Esophagus muscularis mucosa (tissue), 4 donors: Measurements from ENCODE around the gene STX11. TPM values are rescaled to one million over a fixed set of nuclear protein-coding genes. Genes with fewer than 3 reads are reported as not detected.

Experiments
- DNase-seq: peaks from one replicate; pipeline ENCODE4 v3.0.0-alpha.2; 2017; ENCODE audit errors: extremely low spot score
- H3K27ac ChIP-seq, 4 donors: fragments of 200-600 bp; sonication (generic); replicated peaks in 1 of 4; 1 replicate in 3 of 4; 2 replicates in 1 of 4; pipeline ENCODE4 v1.5.1; 2016 to 2019; ENCODE audit warnings: mild to moderate bottlenecking in 1 of 4
- H3K27me3 ChIP-seq, 4 donors: fragments of 200-600 bp; sonication (generic); one replicate each; pipeline versions ENCODE4 v1.5.1 to v1.6.0; 2016 to 2019
- H3K36me3 ChIP-seq, 4 donors: fragments of 200-600 bp; sonication (generic); one replicate each; pipeline ENCODE4 v1.5.1; 2016 to 2019
- H3K4me1 ChIP-seq, 4 donors: fragments of 200-600 bp; sonication (generic); one replicate each; pipeline ENCODE4 v1.5.1; 2016 to 2019
- H3K4me3 ChIP-seq, 4 donors: fragments of 200-600 bp; sonication (generic); 1 replicate in 2 of 4; 2 replicates in 2 of 4; pipeline ENCODE4 v1.5.1; 2016 to 2019; ENCODE audit warnings: mild to moderate bottlenecking in 4 of 4, moderate library complexity in 1 of 4
- H3K9me3 ChIP-seq, 4 donors: fragments of 200-600 bp; sonication (generic); 1 replicate in 3 of 4; 2 replicates in 1 of 4; pipeline ENCODE4 v1.5.1; 2016 to 2019
- EP300 ChIP-seq: sonication (generic); formaldehyde crosslinking; IDR thresholded peaks from one replicate; pipeline ENCODE4 v1.6.1; 2017; ENCODE audit warnings: antibody characterized with exemption
- POLR2A ChIP-seq: fragments of 450-650 bp; IDR thresholded peaks from one replicate; pipeline ENCODE4 v1.6.1; 2017; ENCODE audit warnings: antibody characterized with exemption, moderate library complexity, mild to moderate bottlenecking, low read depth
- POLR2AphosphoS5 ChIP-seq, 2 donors: sonication (generic); formaldehyde crosslinking; IDR thresholded peaks; one replicate each; pipeline ENCODE4 v1.6.1; 2017; ENCODE audit warnings: antibody characterized with exemption in 2 of 2
- WGBS: methylation state at CpG from one replicate; pipeline ENCODE4 v1.1.5; 2018; 5-methylcytosine and 5-hydroxymethylcytosine counted together
- intact Hi-C: fragments of 100-400 bp; cut with DNase I; formaldehyde crosslinking; loops from one replicate; pipeline ENCODE4 v1.15.1; 2023
- total RNA-seq, 4 donors: library from RNA; depleted of rRNA; stranded (reverse); fragments of >200 nt; gene quantifications; one replicate each; pipeline versions ENCODE4 v1.1.0 to v1.2.1, GENCODE V29; 2016
- TF ChIP-seq, protein P1 (sequence below), 3 experiments: fragments of 200-600 bp in 2 of 3; fragments of 450-650 bp in 1 of 3; sonication (generic) in 2 of 3; IDR thresholded peaks; one replicate each; pipeline ENCODE4 v1.5.1; 2017 to 2019; ENCODE audit warnings: antibody characterized with exemption in 3 of 3, mild to moderate bottlenecking in 2 of 3, moderate library complexity in 1 of 3

The STX11 gene
- total RNA-seq, 4 donors from 2014 or later = 3.3 to 14.1 (median 7.1) TPM

DNA sequence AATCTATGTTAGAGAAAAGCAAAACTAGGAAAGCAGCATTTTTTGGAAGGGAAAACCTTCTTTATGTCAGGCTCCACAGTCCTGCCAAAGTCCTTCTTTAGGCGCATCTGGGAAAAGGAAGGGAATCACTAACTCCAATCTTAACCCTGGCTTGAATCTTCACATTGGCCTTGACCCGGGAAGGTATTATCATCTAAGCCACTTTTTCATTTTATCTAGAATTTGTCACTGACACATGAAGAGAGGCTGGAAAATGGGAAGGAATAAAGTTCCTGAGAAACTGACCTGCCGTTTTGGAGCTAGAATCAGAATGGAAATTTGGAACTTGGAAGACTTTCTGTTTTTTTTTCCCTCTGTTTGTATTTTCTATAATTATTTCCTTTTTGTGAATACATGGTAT lies 81.4 kb downstream of the STX11 start:
- no peaks in the 10 kb centered on the region for H3K9me3 ChIP-seq
- 78% methylated on average over 3 of the region's 3 CpGs for WGBS
- H3K36me3 ChIP-seq = no peaks in the 10 kb centered on the region
- intact Hi-C loops = no loop called here
- H3K27ac ChIP-seq = no peak overlapping the region
- no peaks in the 10 kb centered on the region for H3K27me3 ChIP-seq
- no peak for DNase-seq
- TF ChIP-seq EP300 (no peak), POLR2AphosphoS5 (IDR thresholded peaks at IDR 0.05) (no peak), POLR2A (no peak)
- TF ChIP-seq, protein P1, sequence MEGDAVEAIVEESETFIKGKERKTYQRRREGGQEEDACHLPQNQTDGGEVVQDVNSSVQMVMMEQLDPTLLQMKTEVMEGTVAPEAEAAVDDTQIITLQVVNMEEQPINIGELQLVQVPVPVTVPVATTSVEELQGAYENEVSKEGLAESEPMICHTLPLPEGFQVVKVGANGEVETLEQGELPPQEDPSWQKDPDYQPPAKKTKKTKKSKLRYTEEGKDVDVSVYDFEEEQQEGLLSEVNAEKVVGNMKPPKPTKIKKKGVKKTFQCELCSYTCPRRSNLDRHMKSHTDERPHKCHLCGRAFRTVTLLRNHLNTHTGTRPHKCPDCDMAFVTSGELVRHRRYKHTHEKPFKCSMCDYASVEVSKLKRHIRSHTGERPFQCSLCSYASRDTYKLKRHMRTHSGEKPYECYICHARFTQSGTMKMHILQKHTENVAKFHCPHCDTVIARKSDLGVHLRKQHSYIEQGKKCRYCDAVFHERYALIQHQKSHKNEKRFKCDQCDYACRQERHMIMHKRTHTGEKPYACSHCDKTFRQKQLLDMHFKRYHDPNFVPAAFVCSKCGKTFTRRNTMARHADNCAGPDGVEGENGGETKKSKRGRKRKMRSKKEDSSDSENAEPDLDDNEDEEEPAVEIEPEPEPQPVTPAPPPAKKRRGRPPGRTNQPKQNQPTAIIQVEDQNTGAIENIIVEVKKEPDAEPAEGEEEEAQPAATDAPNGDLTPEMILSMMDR (IDR thresholded peaks at IDR 0.05) = no peak
- H3K4me3 ChIP-seq = no peak overlapping the region
- peaks cover 0 to 8% (median 3%) of the 10 kb centered on the region in 4 donors for H3K4me1 ChIP-seq

DNA sequence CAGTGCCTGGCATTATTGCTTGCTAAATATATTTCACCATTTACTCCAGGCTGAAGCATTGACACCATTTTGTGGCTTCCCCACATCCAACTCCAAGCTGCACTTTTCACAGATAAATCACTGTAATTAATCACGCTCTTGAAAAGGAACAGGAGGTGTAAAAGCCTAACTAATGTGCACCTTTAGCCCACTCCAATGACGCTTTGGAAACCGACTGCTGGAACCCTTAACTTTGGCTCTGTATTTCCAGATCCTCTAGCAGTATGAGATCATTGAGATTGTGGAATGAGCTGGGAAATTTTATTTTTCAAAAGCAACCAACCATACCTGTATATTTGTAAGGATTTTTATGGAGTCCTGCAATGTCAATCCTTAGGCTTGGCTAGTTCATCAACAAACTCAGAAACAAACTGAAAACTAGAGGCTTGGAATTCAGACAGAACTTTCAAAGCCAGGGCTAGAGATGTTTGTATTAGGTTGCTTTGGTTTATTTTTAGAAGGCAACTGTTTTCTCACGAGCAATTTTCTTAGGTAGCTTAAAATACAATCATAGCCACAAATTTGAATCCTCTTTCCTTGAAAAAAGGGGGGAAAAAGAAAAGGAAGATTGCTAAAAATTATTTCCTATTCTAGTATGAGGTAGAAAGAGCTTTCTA lies 82.0 kb downstream of the STX11 start:
- Histone ChIP-seq H3K4me1 (peaks cover 0 to 8% (median 3%) of the 10 kb centered on the region in 4 donors), H3K36me3 (no peaks in the 10 kb centered on the region), H3K9me3 (no peaks in the 10 kb centered on the region), H3K27ac (no peak overlapping the region), H3K4me3 (no peak overlapping the region), H3K27me3 (no peaks in the 10 kb centered on the region)
- intact Hi-C loops = no loop called here
- WGBS = 50% methylated on average over 4 of the region's 4 CpGs
- TF ChIP-seq POLR2AphosphoS5 (IDR thresholded peaks at IDR 0.05) (no peak), POLR2A (no peak), EP300 (no peak)
- TF ChIP-seq, protein P1 (IDR thresholded peaks at IDR 0.05) = no peak
- no peak for DNase-seq

DNA sequence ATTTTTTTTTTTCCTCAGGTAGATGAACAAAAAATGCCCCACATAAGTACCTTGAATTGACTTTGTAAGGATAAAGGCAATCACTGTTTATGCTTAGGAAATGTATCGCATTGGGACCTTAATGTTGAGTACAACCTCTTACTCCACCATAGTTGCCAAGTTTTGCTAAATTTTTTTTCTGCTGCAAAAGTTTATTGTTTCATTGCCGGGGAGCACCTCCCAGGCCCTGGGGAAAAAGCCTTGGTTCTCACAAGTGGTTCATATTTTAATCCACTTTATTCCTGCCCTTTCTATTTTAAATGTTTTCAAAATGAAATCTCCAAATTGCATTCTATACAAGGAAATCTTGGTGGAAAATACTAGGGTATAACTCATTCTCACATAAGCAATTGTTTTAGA lies 82.5 kb downstream of the STX11 start:
- H3K36me3 ChIP-seq = no peaks in the 10 kb centered on the region
- no peaks in the 10 kb centered on the region for H3K9me3 ChIP-seq
- H3K4me3 ChIP-seq = no peak overlapping the region
- WGBS = 52% methylated on average over 2 of the region's 2 CpGs
- intact Hi-C loops = no loop called here
- H3K27ac ChIP-seq = no peak overlapping the region
- H3K27me3 ChIP-seq = no peaks in the 10 kb centered on the region
- DNase-seq = no peak
- H3K4me1 ChIP-seq = peaks cover 0 to 8% (median 3%) of the 10 kb centered on the region in 4 donors
- TF ChIP-seq POLR2AphosphoS5 (IDR thresholded peaks at IDR 0.05) = no peak

DNA sequence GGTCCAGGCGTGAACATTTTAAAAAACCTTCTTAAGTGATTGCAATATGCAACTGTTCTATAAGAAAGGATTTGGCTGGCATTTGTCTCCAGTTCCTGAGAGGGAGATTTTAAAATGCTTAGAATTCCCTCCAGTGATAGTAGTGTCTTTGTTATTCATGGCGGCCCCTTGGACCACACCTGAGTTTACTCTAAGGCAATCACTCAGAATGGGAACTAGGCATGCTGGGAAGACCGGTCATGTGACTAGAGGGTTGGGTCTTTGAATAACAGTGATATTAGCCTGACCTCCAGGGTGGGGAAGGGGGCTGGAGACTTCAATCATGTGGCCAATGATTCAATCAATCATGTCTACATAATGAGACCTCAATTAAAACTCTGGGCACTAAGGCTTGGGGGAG lies 84.1 kb downstream of the STX11 start:
- Histone ChIP-seq H3K4me1 (peaks cover 0 to 8% (median 3%) of the 10 kb centered on the region in 4 donors), H3K27me3 (no peaks in the 10 kb centered on the region), H3K4me3 (no peak overlapping the region), H3K9me3 (no peaks in the 10 kb centered on the region), H3K27ac (no peak overlapping the region), H3K36me3 (no peaks in the 10 kb centered on the region)
- no peak for TF ChIP-seq EP300
- TF ChIP-seq POLR2A = no peak
- TF ChIP-seq, protein P1 (IDR thresholded peaks at IDR 0.05) = no peak
- no peak for TF ChIP-seq POLR2AphosphoS5 (IDR thresholded peaks at IDR 0.05)
- intact Hi-C loops = no loop called here
- 92% methylated on average over 2 of the region's 3 CpGs for WGBS
- no peak for DNase-seq

DNA sequence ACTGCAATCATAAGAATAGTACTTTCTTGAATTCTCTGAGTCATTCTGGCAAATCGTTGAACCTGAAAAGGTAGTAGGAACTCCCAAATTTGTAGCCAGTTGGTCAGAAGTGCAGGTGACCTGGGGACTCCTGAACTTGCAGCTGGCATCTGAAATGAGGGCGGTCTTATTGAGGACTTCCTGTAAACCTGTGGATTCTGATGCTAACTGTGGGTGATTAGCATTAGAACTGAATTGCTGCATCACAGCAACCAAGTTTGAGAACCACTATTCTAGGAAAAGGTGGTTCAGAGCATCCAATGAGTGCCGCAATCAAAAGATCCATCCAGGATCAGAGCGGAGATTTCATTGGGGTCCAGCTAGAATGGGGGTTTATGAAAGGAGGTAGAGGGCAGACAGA lies 84.6 kb downstream of the STX11 start:
- no peak for DNase-seq
- intact Hi-C loops = no loop called here
- WGBS = 75% methylated on average over 4 of the region's 4 CpGs
- H3K4me1 ChIP-seq = peaks cover 0 to 8% (median 3%) of the 10 kb centered on the region in 4 donors
- H3K36me3 ChIP-seq = no peaks in the 10 kb centered on the region
- H3K27ac ChIP-seq = no peak overlapping the region
- TF ChIP-seq POLR2AphosphoS5 (IDR thresholded peaks at IDR 0.05) = no peak
- TF ChIP-seq POLR2A = no peak
- TF ChIP-seq, protein P1 (IDR thresholded peaks at IDR 0.05) = no peak
- no peak for TF ChIP-seq EP300
- no peaks in the 10 kb centered on the region for H3K27me3 ChIP-seq
- H3K9me3 ChIP-seq = no peaks in the 10 kb centered on the region
- H3K4me3 ChIP-seq = no peak overlapping the region

Other genes with a start within 250 kb of the STX11 start
- gene PLAGL1, start 142.3 kb upstream of the STX11 start, total RNA-seq = 10 to 100 TPM; 11.8 to 17.9 (median 16.0) TPM
- gene SF3B5, start 54.9 kb upstream of the STX11 start, total RNA-seq = 100 to 1,000 TPM in 2 of 4 donors, 10 to 100 TPM in 2; 79.2 to 134 (median 99.6) TPM
- 100 to 1,000 TPM in 3 of 4 donors, 10 to 100 TPM in 1; 98.6 to 112 (median 102) TPM for gene UTRN, start 134.8 kb downstream of the STX11 start, total RNA-seq